OCI-LY1 (cell line): ENCODE measurements around the gene ENTPD6.

Source experiments
- EZH2 ChIP-seq: fragments of 200-600 bp; sonication (generic), shearing (Covaris generic); IDR thresholded peaks from 2 replicates; pipeline ENCODE4 v1.8.0; 2017; ENCODE audit warnings: borderline replicate concordance, mixed run types, mild to moderate bottlenecking, antibody characterized with exemption, low read length, moderate library complexity, mixed read lengths
- TF ChIP-seq, protein P1 (sequence below): fragments of 200-600 bp; sonication (generic), shearing (Covaris generic); IDR thresholded peaks from 2 replicates; pipeline ENCODE4 v1.5.1; 2017; ENCODE audit warnings: mild to moderate bottlenecking, antibody characterized with exemption, low read length, moderate library complexity, mixed read lengths

DNA sequence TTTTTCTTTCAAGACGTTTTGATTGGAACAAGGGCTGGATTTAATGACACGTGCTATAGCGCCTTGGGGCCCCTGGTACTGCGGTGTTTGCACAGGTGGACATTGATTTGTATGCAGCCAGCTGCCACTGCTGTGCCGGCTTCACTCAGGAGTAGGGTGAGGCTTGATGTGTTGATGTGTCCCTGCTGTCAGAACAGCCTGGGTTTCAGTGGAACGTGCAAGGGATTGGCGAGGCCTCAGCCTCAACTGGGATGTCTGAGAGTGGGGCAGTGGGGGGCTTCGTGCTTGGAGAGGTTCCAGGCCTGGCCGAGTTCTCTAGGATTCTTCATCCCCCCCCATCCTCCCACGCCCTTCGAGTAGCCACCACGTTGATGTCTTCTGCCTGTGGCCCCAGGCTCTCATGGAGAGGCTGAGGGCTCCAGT lies 75.3 kb downstream of the ENTPD6 start:
- TF ChIP-seq, protein P1, sequence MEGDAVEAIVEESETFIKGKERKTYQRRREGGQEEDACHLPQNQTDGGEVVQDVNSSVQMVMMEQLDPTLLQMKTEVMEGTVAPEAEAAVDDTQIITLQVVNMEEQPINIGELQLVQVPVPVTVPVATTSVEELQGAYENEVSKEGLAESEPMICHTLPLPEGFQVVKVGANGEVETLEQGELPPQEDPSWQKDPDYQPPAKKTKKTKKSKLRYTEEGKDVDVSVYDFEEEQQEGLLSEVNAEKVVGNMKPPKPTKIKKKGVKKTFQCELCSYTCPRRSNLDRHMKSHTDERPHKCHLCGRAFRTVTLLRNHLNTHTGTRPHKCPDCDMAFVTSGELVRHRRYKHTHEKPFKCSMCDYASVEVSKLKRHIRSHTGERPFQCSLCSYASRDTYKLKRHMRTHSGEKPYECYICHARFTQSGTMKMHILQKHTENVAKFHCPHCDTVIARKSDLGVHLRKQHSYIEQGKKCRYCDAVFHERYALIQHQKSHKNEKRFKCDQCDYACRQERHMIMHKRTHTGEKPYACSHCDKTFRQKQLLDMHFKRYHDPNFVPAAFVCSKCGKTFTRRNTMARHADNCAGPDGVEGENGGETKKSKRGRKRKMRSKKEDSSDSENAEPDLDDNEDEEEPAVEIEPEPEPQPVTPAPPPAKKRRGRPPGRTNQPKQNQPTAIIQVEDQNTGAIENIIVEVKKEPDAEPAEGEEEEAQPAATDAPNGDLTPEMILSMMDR: no peak
- no peak for TF ChIP-seq EZH2
